Stimulated activated CD4-positive, alpha-beta T cell treated with anti-CD3 and anti-CD28 coated beads, Interleukin-12 subunit alpha, Interleukin-12 subunit beta, amount 100 ng/mL, for 24 hours (primary cell): Measurements from ENCODE around the gene PROB1.
"Not testable (repeated sequence)": the region's sequence is repeated elsewhere in the genome, so short reads cannot be mapped to it uniquely, and the experiment has no call there.

Experiments
- DNase-seq, 2 experiments: peaks; one replicate each; pipeline ENCODE4 v3.0.0-alpha.2; 2020; ENCODE audit warnings: low read depth in 2 of 2

PROB1 gene

GRCh38 chr5:139379626-139380449 lies 15.1 kb downstream of the PROB1 start:
- no peak for DNase-seq

- no peak for DNase-seq
Observed at GRCh38 chr5:139378941-139379361, 16.0 kb downstream of the PROB1 start.

DNA sequence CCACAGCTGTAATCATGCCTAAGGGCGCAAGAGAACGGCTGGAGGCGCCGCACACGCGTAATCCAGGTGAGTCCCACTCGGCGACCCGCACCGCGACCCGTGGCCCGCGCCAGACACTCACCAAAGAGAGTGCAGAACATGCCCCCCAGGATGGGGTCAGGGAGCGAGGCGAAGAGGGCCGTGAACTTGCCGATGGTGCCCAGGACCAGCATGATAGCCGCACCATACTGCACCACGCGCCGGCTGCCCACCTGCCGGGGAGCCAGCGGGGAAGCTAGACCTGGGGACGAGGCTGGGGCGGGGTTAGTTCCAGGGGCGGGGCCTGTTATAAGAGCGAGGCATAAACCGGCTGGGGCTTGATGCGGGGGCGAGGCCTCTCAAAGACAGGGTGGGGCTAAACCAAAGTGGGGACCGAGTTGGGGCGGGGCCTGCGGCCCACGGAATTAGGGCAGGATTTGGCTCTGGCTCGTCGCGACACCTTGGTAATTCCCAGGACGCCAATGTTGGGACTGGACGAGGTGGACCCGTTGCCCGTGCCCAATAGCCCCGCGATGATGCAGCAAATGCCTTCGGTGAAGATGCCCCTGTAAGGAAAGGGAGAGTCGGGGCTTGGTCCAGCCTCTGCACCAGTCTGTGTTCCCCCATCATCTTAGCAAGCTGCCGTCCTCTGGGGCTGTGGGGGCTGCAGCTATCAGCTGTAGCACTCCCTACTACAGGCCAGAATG lies 16.6 kb downstream of the PROB1 start:
- DNase-seq, result no peak

- DNase-seq, result no peak
Observed at GRCh38 chr5:139377226-139377625, 17.7 kb downstream of the PROB1 start.

GRCh38 chr5:139376364-139376763 lies 18.5 kb downstream of the PROB1 start:
- no peak for DNase-seq

- DNase-seq, result no peak
Observed at GRCh38 chr5:139374909-139375308, 20.0 kb downstream of the PROB1 start.

- no peak for DNase-seq
Observed at GRCh38 chr5:139371482-139372435, 23.1 kb downstream of the PROB1 start.

DNA sequence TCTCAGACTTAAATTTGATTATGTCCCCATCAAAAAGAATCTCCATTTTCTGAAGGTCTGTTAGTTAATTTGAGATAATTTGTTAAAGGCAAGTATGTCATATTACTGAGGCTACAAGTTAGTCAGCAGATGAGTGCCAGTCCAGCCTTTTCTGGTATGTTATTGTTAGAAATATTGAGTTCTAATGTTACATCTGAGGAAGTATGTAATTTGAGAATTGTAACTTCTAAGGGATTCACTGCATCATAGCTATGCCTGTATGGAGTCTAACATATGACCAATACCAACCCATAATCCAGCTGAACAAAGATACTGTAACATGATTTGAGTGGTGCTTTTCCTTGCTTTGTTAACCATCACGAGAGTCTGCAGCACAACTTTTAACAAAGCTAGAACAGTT lies 25.7 kb downstream of the PROB1 start:
- no peak for DNase-seq

GRCh38 chr5:139368613-139369012 lies 26.3 kb downstream of the PROB1 start:
- no peak for DNase-seq

- no peak for DNase-seq
Observed at GRCh38 chr5:139364466-139364865, 30.4 kb downstream of the PROB1 start.

GRCh38 chr5:139363937-139364336 lies 31.0 kb downstream of the PROB1 start:
- DNase-seq, result no peak

DNA sequence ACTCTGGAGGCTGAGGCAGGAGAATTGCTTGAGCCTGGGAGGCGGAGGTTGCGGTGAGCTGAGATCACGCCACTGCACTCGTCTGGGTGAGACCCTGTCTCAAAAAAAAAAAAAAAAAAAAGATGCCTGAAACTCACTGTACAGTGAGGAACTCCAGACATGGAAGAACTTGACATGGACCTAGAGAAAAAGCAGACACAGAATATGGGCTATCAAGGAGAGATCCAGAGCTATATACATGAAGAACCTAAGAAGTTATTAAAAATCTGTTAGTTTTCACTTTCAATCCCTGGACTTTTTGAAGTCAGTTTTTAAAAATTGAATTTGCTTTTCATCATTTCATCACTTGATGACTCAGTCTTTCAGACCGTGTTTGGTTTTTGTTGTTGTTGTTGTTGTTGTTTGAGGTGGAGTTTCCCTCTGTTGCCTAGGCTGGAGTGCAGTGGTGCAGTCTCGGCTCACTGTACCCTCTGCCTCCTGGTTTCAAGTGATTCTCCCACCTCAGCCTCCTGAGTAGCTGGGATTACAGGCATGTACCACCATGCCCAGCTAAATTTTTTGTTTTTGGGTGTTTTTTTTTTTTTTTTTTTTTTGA lies 33.0 kb downstream of the PROB1 start:
- no peak for DNase-seq

GRCh38 chr5:139360384-139360783 lies 34.5 kb downstream of the PROB1 start:
- no peak for DNase-seq

DNA sequence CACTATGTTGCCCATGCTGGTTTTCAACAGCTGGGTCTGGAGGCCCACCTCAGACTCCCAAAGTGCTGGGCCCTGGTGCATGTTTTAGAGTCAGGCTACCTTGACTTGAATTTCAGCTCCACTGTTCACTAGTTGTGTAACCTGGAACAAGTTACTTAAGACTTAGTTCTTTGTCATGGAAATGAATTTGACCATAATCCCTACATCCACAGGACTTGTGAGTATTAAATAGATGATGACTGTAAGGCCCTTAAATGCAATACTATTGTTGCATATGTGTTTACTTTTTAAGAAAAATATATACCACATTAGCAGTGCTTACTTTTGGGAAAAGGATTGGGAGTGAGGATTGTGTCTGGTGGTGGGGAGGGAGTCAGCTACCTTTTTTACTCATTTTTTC lies 36.8 kb downstream of the PROB1 start:
- DNase-seq, result no peak

DNA sequence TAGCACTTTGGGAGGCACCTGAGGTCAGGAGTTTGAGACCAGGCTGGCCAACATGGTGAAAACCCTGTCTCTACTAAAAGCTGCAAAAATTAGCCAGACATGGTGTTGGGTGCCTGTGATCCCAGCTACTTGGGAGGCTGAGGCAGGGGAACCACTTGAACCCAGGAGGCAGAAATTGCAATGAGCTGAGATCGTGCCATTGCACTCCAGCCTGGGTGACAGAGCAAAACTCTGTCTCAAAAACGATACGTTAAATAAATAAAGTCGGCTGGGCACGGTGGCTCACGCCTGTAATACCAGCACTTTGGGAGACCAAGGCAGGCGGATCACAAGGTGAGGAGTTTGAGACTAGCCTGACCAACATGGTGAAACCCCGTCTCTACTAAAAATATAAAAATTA lies 39.0 kb downstream of the PROB1 start:
- DNase-seq, result not testable (repeated sequence)

DNA sequence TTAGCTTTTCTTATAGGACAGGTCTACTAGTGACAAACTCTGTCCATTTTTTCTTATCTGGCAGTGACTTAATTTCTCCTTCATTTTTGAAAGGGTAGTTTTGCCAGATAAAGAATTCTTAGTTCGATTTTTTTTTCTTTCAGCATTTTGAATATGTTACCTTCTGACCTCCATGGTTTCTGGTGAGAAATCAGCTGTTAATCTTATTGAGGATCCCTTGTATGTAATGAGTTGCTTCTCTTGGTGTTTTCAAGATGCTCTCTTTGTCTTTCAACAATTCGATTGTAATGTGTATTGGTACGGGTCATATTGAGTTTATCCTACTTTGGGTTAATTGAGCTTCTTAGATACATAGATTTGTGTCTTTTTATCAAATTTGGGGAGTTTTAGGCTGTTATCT lies 40.7 kb downstream of the PROB1 start:
- no peak for DNase-seq

GRCh38 chr5:139347863-139348262 lies 47.0 kb downstream of the PROB1 start:
- DNase-seq, result not testable (repeated sequence)

- DNase-seq, result not testable (repeated sequence)
Observed at GRCh38 chr5:139345442-139345841, 49.5 kb downstream of the PROB1 start.

DNA sequence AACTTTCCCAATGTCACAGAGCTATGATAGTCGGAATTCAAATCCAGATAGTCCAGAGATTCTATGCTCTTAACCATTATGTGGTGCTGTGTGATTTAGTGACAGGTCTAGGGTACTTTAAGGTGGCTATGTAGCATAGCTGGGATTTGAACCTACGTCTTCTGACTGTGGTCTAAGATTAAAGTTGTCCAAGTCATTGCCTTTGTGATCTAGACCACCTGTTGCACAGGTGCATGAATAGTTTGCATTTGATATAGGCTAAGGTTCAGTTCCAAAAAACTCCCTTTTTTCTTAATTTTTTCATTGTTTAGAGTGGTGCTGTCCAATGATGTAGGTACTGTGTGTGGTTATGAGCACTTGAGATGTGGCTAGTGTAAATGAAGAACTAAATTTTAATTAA lies 50.7 kb downstream of the PROB1 start:
- no peak for DNase-seq

- no peak for DNase-seq
Observed at GRCh38 chr5:139343476-139343875, 51.4 kb downstream of the PROB1 start.

GRCh38 chr5:139342423-139342723 lies 52.5 kb downstream of the PROB1 start:
- no peak for DNase-seq
